WERI-Rb-1 (cell line): Measurements from ENCODE around the gene PTDSS2.
A peak's percentile ranks its signal among the peaks of the same experiment; 100 is the strongest.

Experiments
- DNase-seq: peaks from one replicate; pipeline ENCODE4 v3.0.0-alpha.2; 2020
- H3K27ac ChIP-seq: fragments of 250-450 bp; sonication (Bioruptor Pico); 2 replicates; pipeline ENCODE4 v1.5.1; 2020; ENCODE audit warnings: mild to moderate bottlenecking, moderate library complexity
- H3K27me3 ChIP-seq: fragments of 250-450 bp; sonication (Bioruptor Pico); 2 replicates; pipeline ENCODE4 v1.5.1; 2021; ENCODE audit warnings: mild to moderate bottlenecking, low read depth, moderate library complexity; ENCODE audit not compliant: insufficient read depth, severe bottlenecking
- H3K36me3 ChIP-seq: fragments of 250-450 bp; sonication (Bioruptor Pico); 2 replicates; pipeline ENCODE4 v1.5.1; 2020; ENCODE audit warnings: mild to moderate bottlenecking, moderate library complexity
- H3K4me3 ChIP-seq: 2 replicates; pipeline ENCODE4 v1.5.1; 2011; ENCODE audit warnings: low read depth, mild to moderate bottlenecking, control low read depth, low read length
- H3K9me3 ChIP-seq: fragments of 250-450 bp; sonication (Bioruptor Pico); 2 replicates; pipeline ENCODE4 v1.5.1; 2021; ENCODE audit warnings: mild to moderate bottlenecking, moderate library complexity; ENCODE audit not compliant: severe bottlenecking
- TF ChIP-seq, protein P1 (sequence below): IDR thresholded peaks from 2 replicates; pipeline ENCODE4 v1.5.1; 2011; ENCODE audit warnings: low read depth, mild to moderate bottlenecking, control low read depth, inconsistent platforms, low read length

PTDSS2 gene

DNA sequence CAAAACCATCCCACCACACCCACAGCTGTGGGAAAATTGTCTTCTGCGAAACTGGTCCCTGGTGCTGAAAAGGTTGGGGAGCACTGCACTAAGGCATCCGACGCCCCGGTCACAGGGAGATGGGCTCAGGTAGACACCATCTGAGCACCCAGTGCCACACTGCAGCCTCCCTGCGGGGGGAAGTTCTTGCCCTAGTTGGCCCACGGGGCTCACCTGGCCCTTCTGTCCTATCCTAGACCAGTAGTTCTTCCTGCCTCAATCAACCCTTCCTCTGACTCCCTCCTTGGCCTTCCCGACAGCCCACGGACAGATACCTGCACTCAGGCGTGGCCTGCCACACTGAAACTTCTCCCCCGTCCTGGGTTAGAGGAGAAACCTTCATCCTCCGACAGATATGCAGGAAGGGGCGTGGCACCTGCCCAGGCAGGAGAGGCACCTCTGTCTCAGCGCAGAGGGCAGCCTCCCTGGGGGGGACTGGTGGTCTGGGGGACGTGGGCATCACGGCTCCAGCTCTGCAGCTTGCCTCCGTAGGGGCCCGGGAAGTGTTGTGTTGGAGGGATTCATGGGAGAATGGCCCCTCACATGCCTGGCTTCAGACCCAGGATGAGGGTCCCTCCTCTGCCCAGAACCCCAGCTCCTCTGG is 12.7 kb upstream of the PTDSS2 start:
- no peak overlapping the region for H3K27ac ChIP-seq
- H3K9me3 ChIP-seq: no peaks in the 10 kb centered on the region
- H3K4me3 ChIP-seq: no peak overlapping the region
- no peaks in the 10 kb centered on the region for H3K27me3 ChIP-seq
- TF ChIP-seq, protein P1, sequence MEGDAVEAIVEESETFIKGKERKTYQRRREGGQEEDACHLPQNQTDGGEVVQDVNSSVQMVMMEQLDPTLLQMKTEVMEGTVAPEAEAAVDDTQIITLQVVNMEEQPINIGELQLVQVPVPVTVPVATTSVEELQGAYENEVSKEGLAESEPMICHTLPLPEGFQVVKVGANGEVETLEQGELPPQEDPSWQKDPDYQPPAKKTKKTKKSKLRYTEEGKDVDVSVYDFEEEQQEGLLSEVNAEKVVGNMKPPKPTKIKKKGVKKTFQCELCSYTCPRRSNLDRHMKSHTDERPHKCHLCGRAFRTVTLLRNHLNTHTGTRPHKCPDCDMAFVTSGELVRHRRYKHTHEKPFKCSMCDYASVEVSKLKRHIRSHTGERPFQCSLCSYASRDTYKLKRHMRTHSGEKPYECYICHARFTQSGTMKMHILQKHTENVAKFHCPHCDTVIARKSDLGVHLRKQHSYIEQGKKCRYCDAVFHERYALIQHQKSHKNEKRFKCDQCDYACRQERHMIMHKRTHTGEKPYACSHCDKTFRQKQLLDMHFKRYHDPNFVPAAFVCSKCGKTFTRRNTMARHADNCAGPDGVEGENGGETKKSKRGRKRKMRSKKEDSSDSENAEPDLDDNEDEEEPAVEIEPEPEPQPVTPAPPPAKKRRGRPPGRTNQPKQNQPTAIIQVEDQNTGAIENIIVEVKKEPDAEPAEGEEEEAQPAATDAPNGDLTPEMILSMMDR: no peak
- H3K36me3 ChIP-seq: no peaks in the 10 kb centered on the region
- DNase-seq: no peak

DNA sequence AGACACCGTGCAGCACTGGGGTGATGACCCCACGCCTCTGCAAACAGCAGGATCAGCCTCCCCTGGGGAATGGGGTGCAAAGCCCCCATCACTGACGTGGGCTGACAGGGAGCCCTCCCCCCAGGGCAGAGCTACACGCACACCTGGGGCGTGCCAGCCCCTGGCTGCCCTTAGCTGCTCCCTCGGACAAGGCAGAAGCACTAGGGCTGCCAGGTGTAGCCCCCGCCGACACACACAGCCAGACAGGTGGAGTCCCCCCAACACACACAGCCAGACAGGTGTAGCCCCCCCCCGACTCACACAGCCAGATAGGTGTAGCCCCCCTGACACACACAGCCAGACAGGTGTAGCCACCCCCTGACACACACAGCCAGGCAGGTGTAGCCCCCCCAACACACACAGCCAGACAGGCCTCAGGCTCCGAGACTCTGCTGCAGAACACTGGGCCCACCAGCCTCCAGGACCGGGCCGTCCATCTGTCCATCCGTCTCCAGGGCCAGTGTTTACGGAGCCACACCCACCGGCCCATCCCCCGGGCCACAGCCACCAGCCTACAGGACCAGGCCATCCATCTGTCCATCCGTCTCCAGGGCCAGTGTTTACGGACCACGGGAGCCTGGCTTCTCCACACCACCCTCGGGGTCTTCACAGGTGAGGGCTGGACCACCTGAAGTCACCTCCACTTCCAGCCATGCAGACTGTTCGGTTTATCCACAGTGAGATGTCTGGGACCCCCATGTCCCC is 11.8 kb upstream of the PTDSS2 start:
- DNase-seq: no peak
- H3K9me3 ChIP-seq: no peaks in the 10 kb centered on the region
- H3K36me3 ChIP-seq: no peaks in the 10 kb centered on the region
- no peaks in the 10 kb centered on the region for H3K27me3 ChIP-seq
- H3K27ac ChIP-seq: no peak overlapping the region
- H3K4me3 ChIP-seq: no peak overlapping the region
- TF ChIP-seq, protein P1: no peak

DNA sequence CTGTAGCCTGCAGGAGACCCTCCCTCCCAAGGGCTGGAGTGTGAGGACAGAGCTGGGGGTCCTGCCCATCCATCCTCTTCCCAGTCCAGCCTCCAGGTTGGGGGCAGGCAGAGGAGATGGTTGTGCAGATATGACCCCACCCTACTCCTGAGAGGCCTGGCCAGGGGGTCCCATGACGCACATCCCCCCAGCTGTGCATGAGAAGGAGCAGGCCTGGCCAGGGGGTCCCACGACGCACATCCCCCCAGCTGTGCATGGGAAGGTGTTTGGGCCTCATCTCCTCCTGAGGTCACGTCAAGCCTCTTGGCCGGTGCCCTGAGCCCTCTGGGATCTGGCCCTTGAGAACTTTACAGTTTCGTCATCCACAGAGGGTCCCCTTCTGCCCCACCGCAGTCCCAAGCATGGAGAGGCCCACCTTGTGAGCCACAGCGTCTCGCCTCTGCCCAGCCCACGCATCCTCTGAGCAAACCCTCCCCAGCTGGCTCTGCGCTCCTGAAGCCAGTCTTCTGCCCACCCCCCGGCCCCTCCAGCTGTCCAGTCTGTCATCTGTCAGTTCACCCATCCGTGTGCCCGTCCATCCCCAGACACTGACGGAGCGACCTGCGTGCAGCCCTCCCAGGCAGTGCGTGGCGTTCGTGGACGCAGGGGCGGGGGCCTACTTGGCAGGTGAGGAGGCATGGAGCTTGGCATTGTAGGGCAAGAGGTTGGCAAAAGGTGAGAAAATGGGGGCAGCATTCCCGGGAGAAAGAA is 10.6 kb upstream of the PTDSS2 start:
- DNase-seq: no peak
- TF ChIP-seq, protein P1: no peak
- no peaks in the 10 kb centered on the region for H3K27me3 ChIP-seq
- H3K4me3 ChIP-seq: no peak overlapping the region
- no peak overlapping the region for H3K27ac ChIP-seq
- H3K9me3 ChIP-seq: no peaks in the 10 kb centered on the region
- no peaks in the 10 kb centered on the region for H3K36me3 ChIP-seq

DNA sequence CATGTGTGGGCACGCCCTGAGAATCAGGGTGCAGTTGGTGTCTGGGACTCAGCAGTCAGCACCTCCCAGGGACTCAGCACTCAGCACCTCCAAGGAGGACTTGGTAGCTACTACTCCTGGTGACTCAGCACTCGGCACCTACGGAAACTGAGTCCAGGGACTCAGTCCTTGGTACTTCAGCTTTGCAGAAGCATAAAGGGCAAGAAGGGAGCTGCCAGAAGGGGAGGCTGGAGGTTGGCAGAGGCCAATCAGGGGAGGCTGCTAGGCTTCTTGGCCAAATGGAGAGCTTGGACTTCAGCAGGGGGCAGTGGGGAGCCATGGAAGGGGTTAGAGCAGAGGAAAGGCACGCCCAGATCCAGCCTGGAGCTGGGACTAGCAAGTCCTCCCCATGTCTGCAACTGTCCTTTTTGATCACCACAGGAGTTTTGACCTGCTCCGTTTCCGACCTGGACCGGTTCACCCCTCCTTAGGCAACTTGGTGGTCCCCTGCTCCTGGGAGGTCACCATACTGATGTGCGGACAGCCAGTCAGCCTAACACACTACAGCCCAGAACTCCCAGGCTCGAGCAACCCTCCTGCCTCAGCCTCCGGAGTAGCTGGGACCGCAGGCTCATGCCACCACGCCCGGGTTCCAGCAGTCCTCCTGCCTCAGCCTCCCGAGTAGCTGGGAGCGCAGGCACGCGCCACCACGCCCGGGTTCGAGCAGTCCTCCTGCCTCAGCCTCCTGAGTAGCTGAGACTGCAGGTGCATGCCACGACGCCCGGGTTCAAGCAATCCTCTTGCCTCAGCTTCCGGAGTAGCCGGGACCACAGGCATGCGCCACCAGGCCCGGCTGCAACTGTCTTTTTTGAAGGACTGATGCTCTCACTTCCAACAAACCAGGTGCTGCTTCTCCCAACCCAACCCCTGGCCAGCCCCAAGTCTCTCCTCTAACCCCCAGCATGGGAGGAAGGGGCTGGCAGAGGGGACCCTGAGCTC is 9.7 kb upstream of the PTDSS2 start:
- TF ChIP-seq, protein P1: peak; percentile 29; the same call in 1 of the 2 replicates
- Histone ChIP-seq H3K4me3 (no peak overlapping the region), H3K27me3 (no peaks in the 10 kb centered on the region), H3K36me3 (no peaks in the 10 kb centered on the region), H3K27ac (no peak overlapping the region), H3K9me3 (no peaks in the 10 kb centered on the region)
- DNase-seq: no peak

DNA sequence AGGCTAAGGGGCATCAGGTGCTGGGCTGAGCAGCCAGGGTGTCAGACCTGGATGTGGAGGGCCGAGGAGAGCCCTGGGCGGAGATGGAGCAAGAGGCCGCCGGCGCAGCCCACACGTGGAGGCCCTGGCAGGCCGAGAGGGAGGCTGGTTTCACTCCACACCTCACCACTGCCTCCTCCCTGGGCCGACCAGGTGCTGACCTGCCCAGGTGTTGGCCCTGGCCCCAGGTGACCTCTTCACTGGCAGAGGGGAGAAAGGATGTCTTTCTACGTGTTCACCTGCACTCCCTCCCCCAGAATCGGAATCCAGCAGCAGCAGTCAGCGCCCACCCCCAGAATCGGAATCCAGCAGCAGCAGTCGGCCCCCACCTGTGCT is 9.0 kb upstream of the PTDSS2 start:
- DNase-seq: no peak
- H3K36me3 ChIP-seq: no peaks in the 10 kb centered on the region
- no peaks in the 10 kb centered on the region for H3K9me3 ChIP-seq
- TF ChIP-seq, protein P1: no peak
- no peaks in the 10 kb centered on the region for H3K27me3 ChIP-seq
- no peak overlapping the region for H3K4me3 ChIP-seq
- H3K27ac ChIP-seq: no peak overlapping the region
